Activated effector memory CD4-positive, alpha-beta T cell treated with anti-CD3 and anti-CD28 coated beads, Interleukin-2, amount 50 U/mL, for 16 hours (primary cell): ENCODE results near the gene FUZ.

ENCODE experiments used
- DNase-seq: peaks from one replicate; pipeline ENCODE4 v3.0.0-alpha.2; 2020

The FUZ gene

DNA sequence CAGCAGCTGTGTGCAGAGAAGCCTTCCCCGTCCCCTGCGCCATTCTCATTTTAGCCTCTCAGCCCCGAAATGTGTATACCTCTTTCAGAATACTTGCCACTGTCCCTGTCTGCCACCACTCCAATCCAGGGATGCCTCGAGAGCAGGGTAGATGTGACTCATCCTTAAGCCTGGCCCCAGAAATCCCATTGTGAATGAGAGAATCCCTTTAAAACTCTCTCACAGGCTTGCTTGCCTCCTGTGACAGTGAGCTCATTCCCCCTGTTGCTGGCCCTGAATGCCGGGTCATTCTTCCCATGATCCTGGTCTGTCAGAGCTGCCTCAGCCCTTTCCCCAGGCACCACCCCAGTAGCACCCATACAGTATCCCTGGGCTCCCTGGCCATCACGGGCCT, 36.7 kb downstream of the FUZ start:
- no peak for DNase-seq

- no peak for DNase-seq
Observed at GRCh38 chr19:49775742-49776370, 37.2 kb downstream of the FUZ start.

DNA sequence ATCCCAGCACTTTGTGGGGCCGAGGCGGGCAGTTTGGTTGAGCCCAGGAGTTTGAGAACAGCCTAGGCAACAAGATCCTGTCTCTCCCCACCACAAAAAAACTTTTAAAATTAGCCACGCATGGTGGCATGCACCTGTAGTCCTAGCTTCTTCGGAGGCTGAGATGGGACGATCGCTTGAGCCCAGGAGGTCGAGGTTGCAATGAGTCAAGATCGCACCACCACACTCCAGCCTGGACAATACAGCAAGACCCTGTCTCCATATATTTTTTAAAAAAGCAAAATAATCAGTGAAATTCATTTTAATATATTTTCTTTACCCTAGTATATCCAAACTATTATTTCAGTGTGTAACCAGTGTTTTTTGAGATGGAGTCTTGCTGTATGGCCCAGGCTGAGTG, 38.1 kb downstream of the FUZ start:
- no peak for DNase-seq

DNA sequence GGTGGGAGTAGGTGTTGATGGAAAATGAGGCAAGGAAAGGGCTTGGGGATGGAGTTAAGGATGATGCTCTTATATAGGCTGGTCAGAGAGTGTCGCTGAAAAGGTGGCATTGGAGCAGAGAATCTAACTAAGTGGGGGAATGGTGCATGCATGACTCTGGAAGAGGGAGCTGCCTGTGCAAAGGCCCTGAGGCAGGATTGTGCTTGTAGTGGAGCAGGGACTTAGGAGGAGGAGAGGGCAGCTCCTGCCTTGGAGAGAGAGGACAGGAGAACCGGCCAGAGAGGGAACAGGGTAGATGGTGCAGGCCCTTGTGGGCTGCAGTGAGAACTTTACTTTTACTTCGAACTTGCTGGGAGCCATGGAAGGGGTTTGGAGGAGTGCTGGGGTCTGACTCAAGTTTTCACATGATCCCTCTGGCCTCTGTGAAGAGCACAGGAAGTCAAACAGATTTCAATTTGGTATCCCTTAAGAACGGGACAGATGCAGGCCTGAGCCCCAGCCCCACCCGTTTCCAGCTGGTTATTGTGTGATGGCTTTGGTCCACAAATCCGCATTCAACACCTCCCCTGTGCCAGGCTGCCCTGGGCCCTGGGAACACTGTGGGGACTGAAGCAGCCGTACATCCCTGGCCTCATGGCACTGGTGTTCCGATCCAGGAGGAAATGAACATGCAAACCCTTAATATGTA, 39.3 kb downstream of the FUZ start:
- DNase-seq, result no peak

- DNase-seq, result no peak
Observed at GRCh38 chr19:49772850-49773432, 40.2 kb downstream of the FUZ start.

- no peak for DNase-seq
Observed at GRCh38 chr19:49771674-49772139, 41.4 kb downstream of the FUZ start.

- DNase-seq, result no peak
Observed at GRCh38 chr19:49770529-49770928, 42.6 kb downstream of the FUZ start.

GRCh38 chr19:49767967-49768581, 45.0 kb downstream of the FUZ start:
- no peak for DNase-seq

GRCh38 chr19:49767381-49767780, 45.7 kb downstream of the FUZ start:
- no peak for DNase-seq

- DNase-seq, result no peak
Observed at GRCh38 chr19:49766930-49767299, 46.2 kb downstream of the FUZ start, which contains the start of gene AP2A1. AP2A1 (plus strand) TSS chr19:49767001; CDS start chr19:49767134, 133 bp downstream.

GRCh38 chr19:49766007-49766929, 46.8 kb downstream of the FUZ start:
- peak; percentile 99 for DNase-seq

DNA sequence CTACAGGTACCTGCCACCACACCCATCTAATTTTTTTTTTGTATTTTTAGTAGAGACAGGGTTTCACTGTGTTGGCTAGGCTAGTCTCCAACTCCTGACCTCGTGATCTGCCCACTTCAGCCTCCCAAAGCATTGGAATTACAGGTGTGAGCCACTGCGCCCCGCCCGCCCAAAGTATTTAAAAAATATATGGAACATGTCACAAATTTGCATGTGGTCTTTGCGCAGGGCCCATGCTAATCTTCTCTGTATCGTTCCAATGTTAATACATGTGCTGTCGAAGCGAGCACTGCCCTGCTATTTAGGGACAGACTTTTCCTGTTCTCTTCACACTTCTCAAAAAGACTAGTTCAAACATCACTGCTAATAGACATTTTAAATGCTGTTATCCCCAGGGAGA, 48.8 kb downstream of the FUZ start:
- no peak for DNase-seq

DNA sequence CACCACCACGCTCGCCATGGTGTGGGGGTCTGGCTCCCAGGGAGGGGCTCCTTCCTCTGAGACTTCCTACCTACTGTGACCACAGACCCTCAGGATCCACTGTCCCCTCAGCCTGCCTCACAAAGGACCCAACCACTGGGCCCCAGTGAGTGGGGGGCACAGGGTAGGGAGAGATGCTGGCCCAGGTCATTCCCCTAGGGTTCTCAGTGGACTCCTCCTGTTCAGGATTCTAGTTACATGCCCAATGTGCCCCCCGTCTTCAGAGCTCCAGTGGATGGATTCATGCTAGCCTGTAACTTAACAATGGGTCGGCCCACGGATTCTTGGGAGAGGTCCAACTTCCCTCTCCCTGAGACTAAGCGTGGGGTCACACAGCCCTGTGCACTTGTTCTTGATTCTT, 49.9 kb downstream of the FUZ start, which contains the start of gene TSKS:
Gene TSKS, minus strand, starts transcription at position 77 of the 400 bp plus-strand sequence. Its CDS starts 59 bp downstream, at position 18.
- no peak for DNase-seq

- DNase-seq, result peak; percentile 63
Observed at GRCh38 chr19:49761625-49762311, 51.3 kb downstream of the FUZ start.

DNA sequence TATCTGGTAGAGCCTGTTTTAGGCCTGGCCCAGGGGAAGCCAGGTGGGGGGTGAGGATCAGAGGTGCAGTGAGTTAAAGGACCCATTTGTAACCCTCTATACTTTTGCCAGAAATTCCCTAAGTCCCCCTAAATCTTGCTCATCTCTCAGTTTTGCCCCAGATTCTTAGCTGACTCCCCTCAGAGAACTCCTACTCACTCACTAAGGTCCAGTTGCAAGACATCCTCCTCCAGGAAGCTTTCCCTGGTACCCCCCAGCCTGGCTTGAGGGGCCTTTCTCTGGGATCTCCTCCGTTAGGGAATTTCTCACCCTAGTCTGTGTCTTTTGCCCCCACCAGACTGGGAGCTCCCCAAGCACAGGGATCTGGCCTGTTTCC, 51.9 kb downstream of the FUZ start:
- DNase-seq, result no peak

DNA sequence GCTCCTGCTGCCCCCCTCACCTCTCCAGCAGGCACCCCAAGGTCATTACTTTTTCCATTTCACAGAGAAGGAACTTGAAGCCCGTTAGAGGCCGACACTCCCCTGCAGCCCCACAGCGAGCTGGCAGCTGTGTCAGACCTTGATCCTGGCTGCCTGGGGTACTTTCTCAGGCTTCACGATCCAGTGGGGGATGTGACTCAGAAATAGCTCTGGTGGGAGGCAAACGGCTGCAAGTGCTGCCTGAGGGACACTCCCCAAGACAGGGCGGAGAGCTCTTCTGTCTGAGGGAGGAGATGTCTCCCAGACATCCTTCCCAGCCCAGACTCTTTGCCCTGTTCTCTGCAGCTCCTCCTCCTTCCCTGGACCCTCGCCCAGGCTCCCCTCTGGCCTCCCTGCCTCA, 54.8 kb downstream of the FUZ start:
- no peak for DNase-seq
